Activated naive CD8-positive, alpha-beta T cell treated with anti-CD3 and anti-CD28 coated beads for 36 hours (primary cell): ENCODE results near the gene ARHGAP22. TPM values are rescaled to one million over a fixed set of nuclear protein-coding genes. Genes with fewer than 3 reads are reported as not detected.

Source experiments
- DNase-seq: peaks from one replicate; pipeline ENCODE4 v3.0.0; 2021
- H3K27ac Mint-ChIP-seq: one replicate; pipeline ENCODE4 v1.8.0; 2022; ENCODE audit warnings: mild to moderate bottlenecking, moderate library complexity, mixed read lengths
- H3K27me3 Mint-ChIP-seq: one replicate; pipeline ENCODE4 v1.8.0; 2022; ENCODE audit warnings: mild to moderate bottlenecking, mixed read lengths
- H3K36me3 Mint-ChIP-seq: one replicate; pipeline ENCODE4 v1.8.0; 2021; ENCODE audit warnings: mild to moderate bottlenecking, mixed read lengths
- H3K4me1 Mint-ChIP-seq: one replicate; pipeline ENCODE4 v1.8.0; 2021; ENCODE audit warnings: mixed read lengths
- H3K4me3 Mint-ChIP-seq: one replicate; pipeline ENCODE4 v1.8.0; 2022; ENCODE audit warnings: mild to moderate bottlenecking, moderate library complexity, mixed read lengths
- H3K9me3 Mint-ChIP-seq: one replicate; pipeline ENCODE4 v1.8.0; 2022; ENCODE audit warnings: mixed read lengths
- total RNA-seq, 2 experiments: library from RNA; stranded (reverse); gene quantifications; one replicate each; pipeline ENCODE4 v1.2.3, GENCODE V29; 2021

The ARHGAP22 gene
- total RNA-seq, 2 experiments from 2014 or later = not detected

DNA sequence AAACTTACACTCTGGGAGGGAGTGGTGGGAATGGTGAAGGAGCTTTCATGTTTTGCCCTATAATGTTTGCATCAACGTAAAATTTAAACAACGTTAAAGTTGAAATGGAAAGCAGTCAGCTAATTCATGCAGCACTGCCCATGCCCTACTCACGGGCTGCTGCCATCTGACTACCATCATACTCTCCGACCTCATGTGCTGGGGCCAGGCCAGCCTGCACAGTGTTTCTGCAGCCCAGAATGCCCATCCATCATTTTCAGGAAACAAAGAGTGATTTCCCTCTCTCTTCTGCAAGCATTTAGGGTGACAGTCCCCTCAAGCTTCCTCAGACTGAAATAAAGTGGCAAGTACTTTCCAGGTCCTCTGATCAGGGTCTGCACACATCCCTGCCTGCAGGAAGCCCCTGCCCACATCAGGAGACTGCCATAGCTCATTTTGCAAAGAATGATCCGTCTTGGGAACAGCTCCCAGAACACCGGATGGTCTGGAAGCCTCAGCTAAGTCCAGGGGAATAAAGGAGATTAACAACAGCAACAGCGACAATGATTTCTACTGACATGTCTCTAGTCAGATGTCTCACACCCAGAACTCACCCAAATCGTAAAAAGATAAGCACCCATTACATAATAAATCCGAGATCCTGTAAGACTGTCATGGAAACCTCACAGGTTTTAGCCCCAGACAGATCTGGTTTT lies 40.3 kb downstream of the ARHGAP22 start:
- no peaks in the 10 kb centered on the region for H3K9me3 Mint-ChIP-seq
- no peak overlapping the region for H3K27ac Mint-ChIP-seq
- H3K27me3 Mint-ChIP-seq = peaks cover 3% of the 10 kb centered on the region
- no peaks in the 10 kb centered on the region for H3K36me3 Mint-ChIP-seq
- H3K4me1 Mint-ChIP-seq = no peaks in the 10 kb centered on the region
- DNase-seq = no peak
- no peak overlapping the region for H3K4me3 Mint-ChIP-seq

DNA sequence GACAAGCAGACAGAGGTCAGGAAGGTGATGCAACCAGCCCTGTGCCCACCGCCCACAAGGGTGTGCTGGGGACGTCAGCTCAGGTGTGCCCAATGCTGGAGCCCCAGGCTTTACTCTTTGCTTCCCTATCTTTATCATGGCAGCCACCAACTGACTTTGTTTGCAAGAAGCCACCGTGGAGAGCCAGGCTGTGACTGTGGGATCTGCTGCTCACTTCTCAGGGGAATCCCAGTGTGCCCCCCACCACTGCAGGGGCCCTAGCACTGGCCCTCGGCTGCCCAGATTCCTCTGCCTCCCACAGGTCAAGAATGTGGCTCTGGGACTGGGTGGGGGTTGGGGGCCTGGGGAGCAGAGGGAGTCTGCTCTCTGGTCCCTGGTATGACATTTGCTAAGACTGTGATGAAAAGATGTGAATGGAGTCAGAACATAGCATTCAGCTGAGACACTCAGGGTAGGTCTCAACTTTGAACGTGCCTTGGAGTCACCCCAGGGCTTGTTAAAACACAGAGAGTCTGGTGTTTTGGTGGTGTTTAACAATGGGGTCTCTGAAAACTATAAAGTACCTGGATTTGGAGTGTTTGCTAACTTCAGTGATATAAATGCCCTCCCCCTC lies 47.3 kb downstream of the ARHGAP22 start:
- no peak overlapping the region for H3K27ac Mint-ChIP-seq
- no peak overlapping the region for H3K4me3 Mint-ChIP-seq
- no peaks in the 10 kb centered on the region for H3K9me3 Mint-ChIP-seq
- no peaks in the 10 kb centered on the region for H3K4me1 Mint-ChIP-seq
- no peaks in the 10 kb centered on the region for H3K36me3 Mint-ChIP-seq
- H3K27me3 Mint-ChIP-seq = peaks cover 3% of the 10 kb centered on the region
- no peak for DNase-seq

DNA sequence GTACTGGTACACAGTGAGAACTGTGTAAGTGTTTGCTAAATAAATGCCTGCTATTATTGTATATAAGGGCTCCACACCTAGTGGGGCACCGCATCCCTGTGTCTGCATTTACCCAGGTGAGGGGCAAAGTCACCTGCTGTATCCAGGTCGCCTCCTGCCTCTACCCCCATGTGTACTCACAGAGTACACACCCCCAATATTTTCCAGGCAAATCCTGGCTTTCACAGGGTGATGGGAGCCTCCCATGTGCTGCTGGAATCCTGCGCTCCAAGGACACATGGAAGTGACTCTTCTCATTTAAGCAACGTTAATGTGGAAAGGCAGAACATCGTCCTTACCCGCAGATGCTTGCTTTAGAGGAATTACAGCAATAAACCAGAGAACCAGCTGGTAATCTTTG lies 48.2 kb downstream of the ARHGAP22 start:
- H3K36me3 Mint-ChIP-seq = no peaks in the 10 kb centered on the region
- no peak for DNase-seq
- H3K9me3 Mint-ChIP-seq = no peaks in the 10 kb centered on the region
- no peak overlapping the region for H3K4me3 Mint-ChIP-seq
- no peak overlapping the region for H3K27ac Mint-ChIP-seq
- H3K4me1 Mint-ChIP-seq = no peaks in the 10 kb centered on the region
- H3K27me3 Mint-ChIP-seq = no peaks in the 10 kb centered on the region

DNA sequence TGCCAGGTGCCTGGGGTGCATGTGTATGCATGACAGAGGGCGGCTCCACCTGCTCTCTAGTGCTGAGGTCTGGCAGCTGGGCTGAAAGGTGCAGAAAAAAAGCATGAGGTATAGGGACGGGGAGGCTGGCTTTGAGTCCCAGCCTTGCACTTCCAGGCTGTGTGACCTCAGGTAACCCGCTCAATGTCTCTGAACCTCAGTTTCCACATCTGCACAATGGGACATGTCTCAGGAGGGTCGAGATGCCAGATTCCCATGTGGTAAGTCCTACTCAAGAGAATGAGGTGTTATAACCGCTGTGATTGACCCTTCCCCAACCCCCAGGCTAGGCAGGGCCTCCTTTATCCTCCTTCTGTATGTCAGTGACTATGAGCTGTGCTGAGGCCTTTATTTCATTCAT lies 48.8 kb downstream of the ARHGAP22 start:
- no peak overlapping the region for H3K27ac Mint-ChIP-seq
- H3K4me3 Mint-ChIP-seq = no peak overlapping the region
- no peak for DNase-seq
- H3K9me3 Mint-ChIP-seq = no peaks in the 10 kb centered on the region
- no peaks in the 10 kb centered on the region for H3K27me3 Mint-ChIP-seq
- H3K36me3 Mint-ChIP-seq = no peaks in the 10 kb centered on the region
- no peaks in the 10 kb centered on the region for H3K4me1 Mint-ChIP-seq

DNA sequence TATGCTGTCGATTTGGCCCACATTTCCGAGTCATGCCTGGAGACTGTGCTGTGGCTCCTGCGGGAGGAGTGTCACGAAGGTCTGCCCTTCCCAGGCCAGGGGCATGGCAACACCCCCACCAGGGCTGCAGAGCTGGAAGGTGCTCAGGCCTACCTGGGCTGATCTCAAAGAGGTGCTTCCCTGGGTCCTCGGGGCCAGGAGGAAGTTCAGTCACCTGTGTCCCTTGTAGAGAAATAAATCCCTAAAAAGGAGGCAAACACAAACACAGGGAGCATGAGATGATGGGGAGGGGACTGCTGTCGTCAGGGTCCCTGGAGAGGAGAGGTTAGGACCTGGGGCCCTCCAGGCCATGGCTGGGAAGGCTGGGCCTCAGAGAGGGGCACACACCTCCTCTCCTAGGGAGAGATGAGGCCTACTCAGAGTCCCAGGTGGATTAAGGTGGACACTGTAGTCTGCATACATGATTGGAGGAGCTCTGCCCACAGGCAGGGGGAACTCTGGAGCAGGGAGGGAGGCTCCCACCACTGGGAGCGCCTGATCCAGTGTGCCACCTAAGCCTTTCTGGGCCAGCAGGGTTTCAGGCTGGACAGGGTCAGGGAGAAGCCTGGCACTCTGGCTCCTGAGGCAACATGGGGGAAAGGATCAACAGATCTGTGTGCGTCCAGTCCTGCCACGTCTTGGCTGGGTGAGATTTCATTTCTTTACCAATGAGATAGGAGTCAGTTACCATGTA lies 49.4 kb downstream of the ARHGAP22 start:
- H3K4me3 Mint-ChIP-seq = no peak overlapping the region
- H3K4me1 Mint-ChIP-seq = no peaks in the 10 kb centered on the region
- no peak overlapping the region for H3K27ac Mint-ChIP-seq
- H3K9me3 Mint-ChIP-seq = no peaks in the 10 kb centered on the region
- no peaks in the 10 kb centered on the region for H3K36me3 Mint-ChIP-seq
- no peaks in the 10 kb centered on the region for H3K27me3 Mint-ChIP-seq
- DNase-seq = no peak

DNA sequence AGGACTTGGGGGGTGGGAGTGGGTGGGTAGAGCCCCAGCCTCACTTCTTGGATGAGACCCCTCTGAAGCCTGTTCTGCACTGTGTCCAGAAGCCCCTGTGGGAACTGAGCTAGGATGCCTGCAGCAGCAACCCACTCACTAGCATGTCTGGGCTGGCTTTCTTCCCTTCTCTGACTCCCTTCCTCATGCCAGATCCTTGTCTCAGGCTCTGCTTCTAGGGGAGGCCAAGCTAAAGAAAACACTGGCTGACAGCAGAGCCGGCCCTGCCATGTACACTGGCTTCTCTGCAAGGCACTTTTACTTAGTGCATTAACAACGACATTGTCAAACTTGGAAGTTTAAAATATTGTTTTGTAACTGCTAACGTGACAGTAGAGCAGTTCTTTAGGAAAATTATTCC lies 50.2 kb downstream of the ARHGAP22 start:
- H3K27ac Mint-ChIP-seq = no peak overlapping the region
- no peaks in the 10 kb centered on the region for H3K9me3 Mint-ChIP-seq
- no peaks in the 10 kb centered on the region for H3K4me1 Mint-ChIP-seq
- no peak for DNase-seq
- H3K4me3 Mint-ChIP-seq = no peak overlapping the region
- H3K36me3 Mint-ChIP-seq = no peaks in the 10 kb centered on the region
- no peaks in the 10 kb centered on the region for H3K27me3 Mint-ChIP-seq

DNA sequence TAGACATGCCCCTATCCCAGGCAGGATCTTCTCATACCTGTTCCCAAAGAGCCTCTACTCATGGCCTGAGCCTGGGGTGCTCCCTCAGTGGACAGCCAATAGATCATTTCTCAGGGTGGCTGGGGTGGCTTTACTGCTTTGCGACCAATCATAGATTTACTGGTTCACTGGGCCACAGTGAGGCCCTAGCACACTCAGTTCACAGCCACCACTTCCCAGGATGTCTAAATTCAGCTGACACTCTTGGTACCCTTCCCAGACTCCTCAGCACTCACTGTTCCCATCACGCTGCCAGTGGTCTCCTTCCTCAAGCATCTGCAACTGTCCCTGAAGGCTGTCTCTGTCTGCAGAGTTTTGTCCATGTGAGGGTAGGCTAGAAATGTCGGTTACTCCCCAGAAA lies 50.6 kb downstream of the ARHGAP22 start:
- no peaks in the 10 kb centered on the region for H3K4me1 Mint-ChIP-seq
- H3K4me3 Mint-ChIP-seq = no peak overlapping the region
- no peaks in the 10 kb centered on the region for H3K27me3 Mint-ChIP-seq
- H3K27ac Mint-ChIP-seq = no peak overlapping the region
- no peaks in the 10 kb centered on the region for H3K9me3 Mint-ChIP-seq
- H3K36me3 Mint-ChIP-seq = no peaks in the 10 kb centered on the region
- DNase-seq = no peak

DNA sequence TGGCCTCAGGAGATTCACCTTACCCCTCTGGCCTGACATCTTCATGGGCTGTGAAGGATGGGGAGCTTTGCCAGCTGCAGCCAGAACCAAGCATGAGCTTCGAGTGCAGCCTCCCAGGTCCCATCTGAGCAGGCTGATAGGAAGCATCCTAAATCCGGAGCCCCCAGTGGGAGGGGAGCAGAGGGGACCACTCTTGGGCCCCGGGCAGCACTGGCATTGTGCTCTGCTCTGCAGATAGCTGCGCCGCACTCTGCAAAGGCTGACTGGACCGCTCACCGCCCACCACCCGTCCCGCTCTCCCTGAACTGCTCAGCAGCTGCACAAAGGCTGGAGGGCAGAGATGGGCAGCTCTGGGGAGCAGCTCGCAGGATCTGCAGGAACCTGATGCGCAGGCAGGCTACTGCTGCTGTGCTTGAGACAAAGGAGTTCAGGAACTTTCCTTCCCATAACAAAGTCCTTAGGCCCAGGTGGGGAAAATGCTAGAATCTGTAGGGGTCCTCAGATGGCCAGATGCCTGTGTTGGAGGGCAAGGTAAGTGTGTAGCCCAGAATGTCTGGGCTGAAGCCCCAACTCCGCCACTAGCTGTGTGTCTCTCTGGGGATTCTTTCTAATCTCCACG lies 51.8 kb downstream of the ARHGAP22 start:
- DNase-seq = no peak
- no peak overlapping the region for H3K27ac Mint-ChIP-seq

DNA sequence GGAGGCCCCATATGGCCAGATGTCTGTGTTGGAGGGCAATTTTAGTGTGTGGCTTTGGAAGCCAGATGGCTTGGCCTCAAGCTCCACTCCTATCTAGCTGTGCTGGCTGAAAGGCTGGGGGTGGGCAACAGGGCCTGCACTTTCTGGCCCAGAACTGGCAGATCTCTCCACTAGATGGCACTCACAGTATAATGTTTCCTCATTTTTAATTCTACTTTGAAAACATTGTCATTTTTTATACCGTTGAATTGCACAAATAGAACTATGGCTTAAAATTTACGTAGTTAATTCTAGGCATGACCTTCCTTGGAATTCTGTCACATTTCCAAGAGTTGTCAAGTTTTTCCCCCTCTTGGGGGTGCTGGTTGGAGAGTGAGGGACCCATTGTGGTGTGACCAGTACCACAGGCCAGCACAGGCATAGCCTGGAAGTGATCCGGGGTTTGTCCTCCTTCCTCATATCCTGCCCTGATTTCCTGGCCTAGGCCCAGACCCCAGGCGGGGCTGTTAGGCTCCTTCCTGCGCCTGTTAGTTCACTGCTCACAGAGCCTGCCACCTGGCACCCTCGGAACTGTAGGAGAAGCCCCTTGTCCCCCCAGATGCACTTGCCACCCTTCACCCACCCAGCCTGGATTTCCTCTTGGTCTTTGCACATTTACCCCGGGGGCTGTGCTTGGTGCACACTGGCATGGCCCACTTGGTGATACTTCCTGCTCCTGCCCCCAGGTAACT lies 52.8 kb downstream of the ARHGAP22 start:
- H3K9me3 Mint-ChIP-seq = no peaks in the 10 kb centered on the region
- H3K4me1 Mint-ChIP-seq = no peaks in the 10 kb centered on the region
- DNase-seq = peak; percentile 18
- H3K27ac Mint-ChIP-seq = no peak overlapping the region
- H3K36me3 Mint-ChIP-seq = no peaks in the 10 kb centered on the region
- H3K27me3 Mint-ChIP-seq = no peaks in the 10 kb centered on the region
- no peak overlapping the region for H3K4me3 Mint-ChIP-seq

More for the DNA sequence above, 51.8 kb downstream of the ARHGAP22 start:
- no peaks in the 10 kb centered on the region for H3K27me3 Mint-ChIP-seq
- H3K4me1 Mint-ChIP-seq = no peaks in the 10 kb centered on the region
- no peaks in the 10 kb centered on the region for H3K9me3 Mint-ChIP-seq
- no peaks in the 10 kb centered on the region for H3K36me3 Mint-ChIP-seq
- H3K4me3 Mint-ChIP-seq = no peak overlapping the region

DNA sequence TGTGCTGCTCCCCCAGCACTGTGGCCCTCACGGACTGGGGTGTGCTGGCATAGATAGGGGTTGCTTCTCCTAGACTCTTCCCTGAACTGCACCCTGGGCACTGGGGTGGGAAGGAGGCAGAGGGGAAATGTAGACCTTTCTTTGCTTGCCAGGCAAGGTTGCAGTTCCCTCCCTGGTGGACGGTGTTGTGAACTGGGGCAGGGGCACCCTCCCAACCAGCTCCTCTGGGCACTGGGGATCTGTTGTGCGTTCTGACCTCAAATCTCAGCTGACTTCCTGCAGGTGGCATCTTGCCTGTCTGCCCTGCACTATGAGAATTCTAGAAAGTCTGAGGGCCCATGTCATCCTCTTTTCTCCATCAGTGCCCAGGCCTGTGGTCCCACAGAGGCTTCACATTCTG lies 53.9 kb downstream of the ARHGAP22 start:
- Mint-ChIP-seq H3K4me3 (no peak overlapping the region), H3K27me3 (no peaks in the 10 kb centered on the region), H3K4me1 (no peaks in the 10 kb centered on the region), H3K9me3 (no peaks in the 10 kb centered on the region), H3K36me3 (no peaks in the 10 kb centered on the region), H3K27ac (no peak overlapping the region)
- DNase-seq = no peak

DNA sequence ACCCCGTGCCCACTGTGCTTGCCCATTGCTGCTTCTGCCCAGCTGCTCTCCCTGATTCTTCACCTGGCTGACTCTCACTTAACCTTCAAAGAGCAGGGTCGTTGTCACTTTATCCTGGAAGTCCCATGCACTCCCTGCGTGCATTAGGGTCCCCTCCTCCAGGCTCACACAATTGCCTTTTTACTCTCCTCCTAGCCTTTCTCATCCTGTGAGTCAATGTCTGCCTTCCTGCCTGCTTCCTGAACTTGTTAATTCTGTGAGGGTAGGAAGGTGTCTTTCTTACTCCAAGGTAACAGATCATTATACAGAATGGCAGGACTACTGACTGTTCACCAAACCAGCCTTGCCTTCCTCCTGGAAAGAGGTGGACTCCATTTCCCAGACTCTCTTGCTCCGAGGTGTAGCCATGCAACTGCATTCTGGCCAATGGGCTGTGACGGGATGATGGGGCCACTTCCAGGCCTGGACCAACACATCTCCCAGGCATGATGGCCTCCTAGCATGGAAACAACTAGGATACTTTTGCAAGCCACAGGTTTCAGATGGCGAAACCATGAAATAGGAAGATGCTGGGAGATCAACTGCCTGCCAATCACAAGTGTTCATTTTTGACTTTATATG lies 54.7 kb downstream of the ARHGAP22 start:
- Mint-ChIP-seq H3K9me3 (no peaks in the 10 kb centered on the region), H3K27me3 (no peaks in the 10 kb centered on the region), H3K27ac (no peak overlapping the region), H3K4me3 (no peak overlapping the region), H3K36me3 (no peaks in the 10 kb centered on the region), H3K4me1 (no peaks in the 10 kb centered on the region)
- DNase-seq = no peak

DNA sequence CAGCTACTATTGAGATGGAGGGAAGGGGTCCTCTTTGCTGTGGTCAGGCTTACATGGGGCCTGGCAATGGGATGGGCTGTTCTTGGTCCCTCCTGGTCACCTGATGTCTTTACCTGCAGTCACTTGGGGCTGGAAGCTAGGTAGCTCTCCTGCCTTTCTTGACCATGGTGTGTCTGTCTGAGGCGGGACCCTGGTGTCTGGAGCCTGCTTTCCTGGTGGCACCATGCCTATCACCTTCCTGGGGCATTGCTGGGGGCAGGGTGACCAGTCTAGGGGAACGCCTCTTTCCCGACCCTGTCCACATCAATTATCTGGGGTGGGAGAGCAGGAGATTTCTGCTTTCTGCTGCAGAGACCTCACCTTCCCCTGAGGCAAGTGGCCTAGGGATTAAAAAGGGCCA lies 55.6 kb downstream of the ARHGAP22 start:
- Mint-ChIP-seq H3K4me1 (no peaks in the 10 kb centered on the region), H3K27me3 (no peaks in the 10 kb centered on the region), H3K4me3 (no peak overlapping the region), H3K9me3 (no peaks in the 10 kb centered on the region), H3K36me3 (no peaks in the 10 kb centered on the region), H3K27ac (no peak overlapping the region)
- no peak for DNase-seq

DNA sequence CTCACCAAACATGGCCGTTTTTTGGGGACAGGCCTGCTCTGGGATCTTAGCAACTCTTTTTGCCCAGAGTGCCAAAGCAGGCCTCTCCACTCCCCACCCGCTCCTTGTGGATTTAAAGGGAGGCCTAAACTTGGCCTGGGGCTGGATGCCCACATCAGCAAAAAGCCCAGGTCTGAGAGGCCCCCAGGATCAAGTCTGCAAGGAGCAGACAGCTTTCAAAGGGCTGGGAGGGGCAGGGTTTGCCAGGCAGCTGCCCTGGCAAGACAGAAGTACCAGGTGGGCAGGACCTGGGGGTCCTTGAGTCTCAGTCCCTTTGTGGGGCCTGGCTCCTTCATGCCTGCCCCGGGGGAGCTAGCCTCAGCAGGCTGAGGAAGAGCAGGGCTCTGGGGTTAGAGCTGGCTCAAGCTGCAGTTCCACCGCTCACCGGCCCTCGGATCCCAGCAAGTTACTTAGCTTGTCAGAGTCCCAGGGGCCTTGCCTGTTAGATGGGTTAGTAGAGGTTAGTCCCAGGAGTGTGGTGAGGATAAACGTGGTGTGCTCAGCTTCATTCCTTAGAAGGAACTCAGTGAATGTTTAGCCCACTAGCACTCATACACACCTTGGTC lies 56.2 kb downstream of the ARHGAP22 start:
- H3K9me3 Mint-ChIP-seq = no peaks in the 10 kb centered on the region
- H3K27me3 Mint-ChIP-seq = no peaks in the 10 kb centered on the region
- no peaks in the 10 kb centered on the region for H3K36me3 Mint-ChIP-seq
- H3K4me1 Mint-ChIP-seq = no peaks in the 10 kb centered on the region
- DNase-seq = no peak
- H3K27ac Mint-ChIP-seq = no peak overlapping the region
- no peak overlapping the region for H3K4me3 Mint-ChIP-seq

DNA sequence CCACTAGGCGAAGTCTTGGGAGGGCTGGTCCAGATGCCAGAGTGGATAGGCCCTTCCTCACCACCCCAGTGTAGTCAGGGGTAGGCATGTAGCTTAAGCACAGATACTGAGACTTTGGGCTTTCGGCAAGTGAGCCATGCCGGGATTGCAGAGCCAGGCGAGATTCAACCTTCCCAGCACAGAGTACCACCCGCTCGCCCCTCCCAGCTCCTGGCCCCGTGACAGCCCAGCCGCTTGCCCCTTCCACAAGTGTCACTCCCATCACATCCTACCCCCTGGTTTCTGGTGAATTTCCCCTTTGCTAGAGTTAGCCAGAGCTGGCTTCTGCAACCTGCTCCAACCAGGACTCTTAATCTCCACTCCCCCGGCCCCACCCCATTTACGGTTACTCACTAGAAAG lies 56.9 kb downstream of the ARHGAP22 start:
- H3K36me3 Mint-ChIP-seq = no peaks in the 10 kb centered on the region
- DNase-seq = no peak
- H3K9me3 Mint-ChIP-seq = no peaks in the 10 kb centered on the region
- no peak overlapping the region for H3K4me3 Mint-ChIP-seq
- H3K27me3 Mint-ChIP-seq = no peaks in the 10 kb centered on the region
- H3K4me1 Mint-ChIP-seq = no peaks in the 10 kb centered on the region
- H3K27ac Mint-ChIP-seq = no peak overlapping the region
